ENCODE data around the gene CLCN7. TPM values are rescaled to one million over a fixed set of nuclear protein-coding genes. Genes with fewer than 3 reads are reported as not detected.

Gene CLCN7
- polyA plus RNA-seq, 3 donors, result 37.4 to 249 (median 56.5) TPM

GRCh38 chr16:1447965-1448364 is 26.9 kb downstream of the CLCN7 start:
- Mint-ChIP-seq H3K27me3 (ENCODE audit: low read depth in 3 of 3) (peaks cover 0 to 1% (median 0%) of the 10 kb centered on the region in 3 donors), H3K4me1 (no peaks in the 10 kb centered on the region), H3K36me3 (peaks cover 44 to 62% of the 10 kb centered on the region in 2 donors), H3K27ac (peak overlapping the region in 1 of 7 donors; percentile 37), H3K9me3 (no peaks in the 10 kb centered on the region), H3K4me3 (no peak overlapping the region)
- intact Hi-C loops (cut with micrococcal nuclease), result no loop called here
- no peak overlapping the region for H3K27ac ChIP-seq (ENCODE audit: low read depth in 1 of 2, low read length in 2 of 2)
- H3K4me1 ChIP-seq (ENCODE audit: control insufficient read depth in 1 of 2, insufficient read depth in 2 of 2, low read length in 2 of 2), result no peaks in the 10 kb centered on the region
- peaks cover 32% of the 10 kb centered on the region for H4K20me1 ChIP-seq (ENCODE audit: insufficient read depth, low read length)
- no peak overlapping the region for H2AFZ ChIP-seq (ENCODE audit: insufficient read depth, low read depth, low read length, poor library complexity, severe bottlenecking)
- no peak for TF ChIP-seq CTCF (IDR thresholded peaks at IDR 0.05)
- no peak for DNase-seq
- no peak overlapping the region for H3K9ac ChIP-seq (ENCODE audit: insufficient read depth, low read length, poor library complexity, severe bottlenecking)
- H3K36me3 ChIP-seq (replicated peaks in 1 of 2; ENCODE audit: control insufficient read depth in 1 of 2, insufficient read depth in 2 of 2, low read length in 2 of 2), result peaks cover 74% of the 10 kb centered on the region in 2 donors
- H3K27me3 ChIP-seq (ENCODE audit: control insufficient read depth in 2 of 2, insufficient read depth in 2 of 2, low read length in 2 of 2), result no peaks in the 10 kb centered on the region
- H3K4me2 ChIP-seq (replicated peaks; ENCODE audit: extremely low read depth, low read length, poor library complexity, severe bottlenecking), result no peak overlapping the region
- no peaks in the 10 kb centered on the region for H3K9me3 ChIP-seq (replicated peaks in 1 of 2; ENCODE audit: control insufficient read depth in 1 of 2, insufficient read depth in 1 of 2, low read length in 2 of 2)
- H3K4me3 ChIP-seq (replicated peaks in 1 of 3; ENCODE audit: low read depth in 2 of 3, low read length in 3 of 3), result no peak overlapping the region
- WGBS (ENCODE audit: insufficient coverage), result 94% methylated on average over 11 of the region's 11 CpGs
- H3K79me2 ChIP-seq (ENCODE audit: insufficient read depth, low read length), result no peaks in the 10 kb centered on the region

- H3K27ac ChIP-seq (ENCODE audit: low read depth in 1 of 2, low read length in 2 of 2), result no peak overlapping the region
- H3K27me3 ChIP-seq (ENCODE audit: control insufficient read depth in 2 of 2, insufficient read depth in 2 of 2, low read length in 2 of 2), result no peaks in the 10 kb centered on the region
- no peak overlapping the region for H3K4me3 Mint-ChIP-seq
- H3K9me3 ChIP-seq (replicated peaks in 1 of 2; ENCODE audit: control insufficient read depth in 1 of 2, insufficient read depth in 1 of 2, low read length in 2 of 2), result no peaks in the 10 kb centered on the region
- peaks cover 59 to 61% of the 10 kb centered on the region in 2 donors for H3K36me3 ChIP-seq (replicated peaks in 1 of 2; ENCODE audit: control insufficient read depth in 1 of 2, insufficient read depth in 2 of 2, low read length in 2 of 2)
- peak overlapping the region in 1 of 7 donors; percentile 46 for H3K27ac Mint-ChIP-seq
- H3K27me3 Mint-ChIP-seq (ENCODE audit: low read depth in 3 of 3), result peaks cover 0 to 2% (median 0%) of the 10 kb centered on the region in 3 donors
- H3K9me3 Mint-ChIP-seq, result no peaks in the 10 kb centered on the region
- intact Hi-C loops (cut with micrococcal nuclease), result no loop called here
- H3K79me2 ChIP-seq (ENCODE audit: insufficient read depth, low read length), result no peaks in the 10 kb centered on the region
- peaks cover 32% of the 10 kb centered on the region for H4K20me1 ChIP-seq (ENCODE audit: insufficient read depth, low read length)
- DNase-seq, result no peak
- H3K9ac ChIP-seq (ENCODE audit: insufficient read depth, low read length, poor library complexity, severe bottlenecking), result no peak overlapping the region
- H3K4me1 ChIP-seq (ENCODE audit: control insufficient read depth in 1 of 2, insufficient read depth in 2 of 2, low read length in 2 of 2), result no peaks in the 10 kb centered on the region
- TF ChIP-seq CTCF (IDR thresholded peaks at IDR 0.05), result no peak
- H3K4me3 ChIP-seq (replicated peaks in 1 of 3; ENCODE audit: low read depth in 2 of 3, low read length in 3 of 3), result no peak overlapping the region
- H3K4me1 Mint-ChIP-seq, result no peaks in the 10 kb centered on the region
- WGBS (ENCODE audit: insufficient coverage), result 95% methylated on average over 36 of the region's 41 CpGs
- H3K36me3 Mint-ChIP-seq, result peaks cover 34 to 48% of the 10 kb centered on the region in 2 donors
- H3K4me2 ChIP-seq (replicated peaks; ENCODE audit: extremely low read depth, low read length, poor library complexity, severe bottlenecking), result no peak overlapping the region
- no peak overlapping the region for H2AFZ ChIP-seq (ENCODE audit: insufficient read depth, low read depth, low read length, poor library complexity, severe bottlenecking)
Measured at GRCh38 chr16:1446296-1447080, 28.3 kb downstream of the CLCN7 start.

Measured in CD14-positive monocyte (primary cell).